Measurements from ENCODE around the gene LAMTOR3. TPM values are rescaled to one million over a fixed set of nuclear protein-coding genes. Genes with fewer than 3 reads are reported as not detected.

LAMTOR3 gene
- polyA plus RNA-seq, 1 of the 3 experiments (the other 2 are of a cell fraction), result 20.8 TPM

- Histone ChIP-seq H3F3A (replicated peaks; ENCODE audit: insufficient read depth) (no peaks in the 10 kb centered on the region), H3K79me2 (ENCODE audit: insufficient read depth) (no peaks in the 10 kb centered on the region), H3K9ac (no peak overlapping the region), H3K36me3 (replicated peaks in 1 of 2; ENCODE audit: control insufficient read depth in 1 of 2, insufficient read depth in 2 of 2, low read length in 1 of 2) (no peaks in the 10 kb centered on the region), H3K27ac (ENCODE audit: low read depth in 2 of 2, low read length in 1 of 2) (no peak overlapping the region), H4K20me1 (ENCODE audit: insufficient read depth) (no peaks in the 10 kb centered on the region), H3K9me3 (no peaks in the 10 kb centered on the region), H2AFZ (ENCODE audit: low read depth) (no peak overlapping the region), H3K4me1 (ENCODE audit: control insufficient read depth in 1 of 2, insufficient read depth in 2 of 2, low read depth in 1 of 2, low read length in 1 of 2) (peaks cover 0 to 3% of the 10 kb centered on the region in 2 experiments; a peak in 1 of 4 replicates), H3K4me3 (ENCODE audit: low read depth in 2 of 2, low read length in 1 of 2) (no peak overlapping the region), H3K27me3 (ENCODE audit: insufficient read depth) (no peaks in the 10 kb centered on the region), H3K4me2 (no peak overlapping the region), H3K9me2 (no peaks in the 10 kb centered on the region)
- WGBS (ENCODE audit: low lambda C conversion rate), result 68% methylated on average over 3 of the region's 3 CpGs
- TF ChIP-seq TAF1 (IDR thresholded peaks at IDR 0.05; ENCODE audit: borderline replicate concordance, low read depth, low read length), result no peak
- TF ChIP-seq NRF1 (IDR thresholded peaks at IDR 0.05; ENCODE audit: low read depth, low read length), result no peak
- TF ChIP-seq, protein P1, sequence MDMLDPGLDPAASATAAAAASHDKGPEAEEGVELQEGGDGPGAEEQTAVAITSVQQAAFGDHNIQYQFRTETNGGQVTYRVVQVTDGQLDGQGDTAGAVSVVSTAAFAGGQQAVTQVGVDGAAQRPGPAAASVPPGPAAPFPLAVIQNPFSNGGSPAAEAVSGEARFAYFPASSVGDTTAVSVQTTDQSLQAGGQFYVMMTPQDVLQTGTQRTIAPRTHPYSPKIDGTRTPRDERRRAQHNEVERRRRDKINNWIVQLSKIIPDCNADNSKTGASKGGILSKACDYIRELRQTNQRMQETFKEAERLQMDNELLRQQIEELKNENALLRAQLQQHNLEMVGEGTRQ (IDR thresholded peaks at IDR 0.05; ENCODE audit: borderline replicate concordance, low read depth, low read length), result no peak
- TF ChIP-seq SIN3A (IDR thresholded peaks at IDR 0.05; ENCODE audit: borderline replicate concordance, low read depth, low read length), result no peak
- TF ChIP-seq MEF2A (IDR thresholded peaks at IDR 0.05; ENCODE audit: borderline replicate concordance, low read depth), result no peak
- TF ChIP-seq PBX3 (IDR thresholded peaks at IDR 0.05), result no peak
- TF ChIP-seq CHD2 (IDR thresholded peaks at IDR 0.05; ENCODE audit: low read length, partially characterized antibody), result no peak
- TF ChIP-seq POLR2AphosphoS5 (IDR thresholded peaks at IDR 0.05; ENCODE audit: low read depth, low read length), result no peak
- TF ChIP-seq GATA2 (CRISPR knock-in tag; IDR thresholded peaks at IDR 0.05), result no peak
- no peak for TF ChIP-seq ELF1 (IDR thresholded peaks at IDR 0.05)
- TF ChIP-seq, protein P2, sequence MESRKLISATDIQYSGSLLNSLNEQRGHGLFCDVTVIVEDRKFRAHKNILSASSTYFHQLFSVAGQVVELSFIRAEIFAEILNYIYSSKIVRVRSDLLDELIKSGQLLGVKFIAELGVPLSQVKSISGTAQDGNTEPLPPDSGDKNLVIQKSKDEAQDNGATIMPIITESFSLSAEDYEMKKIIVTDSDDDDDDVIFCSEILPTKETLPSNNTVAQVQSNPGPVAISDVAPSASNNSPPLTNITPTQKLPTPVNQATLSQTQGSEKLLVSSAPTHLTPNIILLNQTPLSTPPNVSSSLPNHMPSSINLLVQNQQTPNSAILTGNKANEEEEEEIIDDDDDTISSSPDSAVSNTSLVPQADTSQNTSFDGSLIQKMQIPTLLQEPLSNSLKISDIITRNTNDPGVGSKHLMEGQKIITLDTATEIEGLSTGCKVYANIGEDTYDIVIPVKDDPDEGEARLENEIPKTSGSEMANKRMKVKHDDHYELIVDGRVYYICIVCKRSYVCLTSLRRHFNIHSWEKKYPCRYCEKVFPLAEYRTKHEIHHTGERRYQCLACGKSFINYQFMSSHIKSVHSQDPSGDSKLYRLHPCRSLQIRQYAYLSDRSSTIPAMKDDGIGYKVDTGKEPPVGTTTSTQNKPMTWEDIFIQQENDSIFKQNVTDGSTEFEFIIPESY (IDR thresholded peaks at IDR 0.05; ENCODE audit: borderline replicate concordance, low read depth), result no peak
- TF ChIP-seq TEAD4 (IDR thresholded peaks at IDR 0.05; ENCODE audit: borderline replicate concordance, insufficient read depth), result no peak
- no peak for DNase-seq
- CTCF ChIA-PET, result interaction anchor here (0.6 to 1.1 kb wide), 2 partner anchors 32 to 276 kb away, joined by 3 to 4 read pairs; no protein-coding TSS in a partner anchor
- POLR2A ChIA-PET, result no interaction called here
Observed at GRCh38 chr4:99852199-99852749, 42.0 kb downstream of the LAMTOR3 start.

DNA sequence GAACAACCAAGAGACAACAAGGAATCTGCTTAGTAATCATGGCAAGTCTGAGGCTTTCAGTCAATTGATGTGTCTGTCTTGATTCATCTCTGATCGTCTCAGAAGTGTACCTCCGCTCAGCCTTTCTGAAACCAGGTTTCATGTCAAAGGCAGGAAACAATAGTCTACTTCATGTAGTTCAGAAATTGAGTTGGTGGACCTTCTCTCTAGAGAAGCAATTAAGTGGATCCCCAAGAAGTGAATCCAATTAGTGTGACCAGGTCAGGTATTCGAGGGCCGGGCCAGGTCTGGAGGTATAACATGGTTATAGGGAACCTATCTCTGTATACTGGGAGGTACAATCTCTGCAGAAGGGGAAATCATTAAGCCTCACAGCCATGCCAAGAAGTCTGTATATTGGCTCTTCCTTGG lies 45.6 kb downstream of the LAMTOR3 start:
- H3K4me1 ChIP-seq (ENCODE audit: control insufficient read depth in 1 of 2, insufficient read depth in 2 of 2, low read depth in 1 of 2, low read length in 1 of 2), result peaks cover 0 to 15% of the 10 kb centered on the region in 2 experiments; a peak in 2 of 4 replicates
- no peaks in the 10 kb centered on the region for H3K79me2 ChIP-seq (ENCODE audit: insufficient read depth)
- 89% methylated on average over 4 of the region's 4 CpGs for WGBS (ENCODE audit: low lambda C conversion rate)
- ChIA-PET POLR2A (no interaction called here), CTCF (no interaction called here)
- no peak for TF ChIP-seq USF1 (IDR thresholded peaks at IDR 0.05; ENCODE audit: borderline replicate concordance, low read depth)
- TF ChIP-seq JUND (IDR thresholded peaks at IDR 0.05), result no peak
- TF ChIP-seq MEF2A (IDR thresholded peaks at IDR 0.05; ENCODE audit: borderline replicate concordance, low read depth), result no peak
- TF ChIP-seq ELF1 (IDR thresholded peaks at IDR 0.05), result no peak
- no peak for TF ChIP-seq EZH2phosphoT487 (IDR thresholded peaks at IDR 0.05; ENCODE audit: borderline replicate concordance, low read depth)
- TF ChIP-seq POLR2AphosphoS5 (IDR thresholded peaks at IDR 0.05; ENCODE audit: low read depth, low read length), result no peak
- TF ChIP-seq, protein P3, sequence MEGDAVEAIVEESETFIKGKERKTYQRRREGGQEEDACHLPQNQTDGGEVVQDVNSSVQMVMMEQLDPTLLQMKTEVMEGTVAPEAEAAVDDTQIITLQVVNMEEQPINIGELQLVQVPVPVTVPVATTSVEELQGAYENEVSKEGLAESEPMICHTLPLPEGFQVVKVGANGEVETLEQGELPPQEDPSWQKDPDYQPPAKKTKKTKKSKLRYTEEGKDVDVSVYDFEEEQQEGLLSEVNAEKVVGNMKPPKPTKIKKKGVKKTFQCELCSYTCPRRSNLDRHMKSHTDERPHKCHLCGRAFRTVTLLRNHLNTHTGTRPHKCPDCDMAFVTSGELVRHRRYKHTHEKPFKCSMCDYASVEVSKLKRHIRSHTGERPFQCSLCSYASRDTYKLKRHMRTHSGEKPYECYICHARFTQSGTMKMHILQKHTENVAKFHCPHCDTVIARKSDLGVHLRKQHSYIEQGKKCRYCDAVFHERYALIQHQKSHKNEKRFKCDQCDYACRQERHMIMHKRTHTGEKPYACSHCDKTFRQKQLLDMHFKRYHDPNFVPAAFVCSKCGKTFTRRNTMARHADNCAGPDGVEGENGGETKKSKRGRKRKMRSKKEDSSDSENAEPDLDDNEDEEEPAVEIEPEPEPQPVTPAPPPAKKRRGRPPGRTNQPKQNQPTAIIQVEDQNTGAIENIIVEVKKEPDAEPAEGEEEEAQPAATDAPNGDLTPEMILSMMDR (IDR thresholded peaks at IDR 0.05), result no peak
- H3K9me2 ChIP-seq, result no peaks in the 10 kb centered on the region
- H3K9me3 ChIP-seq, result no peaks in the 10 kb centered on the region
- H3K4me3 ChIP-seq (ENCODE audit: low read depth in 2 of 2, low read length in 1 of 2), result no peak overlapping the region
- H4K20me1 ChIP-seq (ENCODE audit: insufficient read depth), result no peaks in the 10 kb centered on the region
- H3K27me3 ChIP-seq (ENCODE audit: insufficient read depth), result no peaks in the 10 kb centered on the region
- no peak overlapping the region for H3K9ac ChIP-seq
- no peak for DNase-seq
- H3F3A ChIP-seq (replicated peaks; ENCODE audit: insufficient read depth), result no peaks in the 10 kb centered on the region
- no peak overlapping the region for H2AFZ ChIP-seq (ENCODE audit: low read depth)
- H3K4me2 ChIP-seq, result no peak overlapping the region
- H3K36me3 ChIP-seq (replicated peaks in 1 of 2; ENCODE audit: control insufficient read depth in 1 of 2, insufficient read depth in 2 of 2, low read length in 1 of 2), result no peaks in the 10 kb centered on the region
- H3K27ac ChIP-seq (ENCODE audit: low read depth in 2 of 2, low read length in 1 of 2), result no peak overlapping the region

Measured in SK-N-SH (cell line).